Activated CD4-positive, alpha-beta T cell treated with anti-CD3 and anti-CD28 coated beads for 36 hours (primary cell): ENCODE measurements around the gene CBFA2T3. TPM values are rescaled to one million over a fixed set of nuclear protein-coding genes. Genes with fewer than 3 reads are reported as not detected.

ENCODE experiments used
- ATAC-seq: fragments of 200-7000 bp; cut with Tn5 transposase; one replicate; pipeline ENCODE4 v1.10.0; 2021; ENCODE audit warnings: mild to moderate bottlenecking, moderate library complexity
- CTCF ChIA-PET: fragments of 350-600 bp; sonication (Branson Sonifier 250); formaldehyde crosslinking; loops from one replicate; lab custom pipeline; 2021; ENCODE audit warnings: antibody characterized with exemption; lab: Charles Lee
- POLR2A ChIA-PET: fragments of 350-600 bp; sonication (Branson Sonifier 250); formaldehyde crosslinking; loops from one replicate; lab custom pipeline; 2021; ENCODE audit warnings: antibody characterized with exemption, inconsistent platforms; lab: Charles Lee
- DNase-seq: peaks from one replicate; pipeline ENCODE4 v3.0.0-alpha.2; 2020
- H3K27ac Mint-ChIP-seq: one replicate; pipeline ENCODE4 v1.8.0; 2021; ENCODE audit warnings: mixed read lengths
- H3K27me3 Mint-ChIP-seq: one replicate; pipeline ENCODE4 v1.8.0; 2021; ENCODE audit warnings: mixed read lengths
- H3K36me3 Mint-ChIP-seq: one replicate; pipeline ENCODE4 v1.8.0; 2021; ENCODE audit warnings: low read depth, mixed read lengths
- H3K4me1 Mint-ChIP-seq: one replicate; pipeline ENCODE4 v1.8.0; 2021; ENCODE audit warnings: mixed read lengths
- H3K4me3 Mint-ChIP-seq: one replicate; pipeline ENCODE4 v1.8.0; 2021; ENCODE audit warnings: mild to moderate bottlenecking, moderate library complexity, mixed read lengths
- H3K9me3 Mint-ChIP-seq: one replicate; pipeline ENCODE4 v1.8.0; 2021; ENCODE audit warnings: low read depth, mixed read lengths
- intact Hi-C, 2 experiments: fragments of 100-400 bp; cut with DNase I in 1 of 2; cut with micrococcal nuclease in 1 of 2; formaldehyde crosslinking; loops; one replicate each; pipeline versions ENCODE4 v1.14.2 to v1.15.1; 2022 to 2024; cut with DNase I, micrococcal nuclease
- total RNA-seq, 2 experiments: library from RNA; stranded (reverse); gene quantifications; one replicate each; pipeline ENCODE4 v1.2.3, GENCODE V29; 2021

Gene CBFA2T3
- total RNA-seq, 2 experiments from 2014 or later = 0.30 to 0.34 TPM

- no peak for ATAC-seq
- H3K4me3 Mint-ChIP-seq = no peak overlapping the region
- no peak overlapping the region for H3K27ac Mint-ChIP-seq
- ChIA-PET POLR2A (no interaction called here), CTCF (interaction anchor here (0.6 to 1.5 kb wide), 4 partner anchors 11 to 515 kb away, joined by 3 to 4 read pairs (median 3); no protein-coding TSS in a partner anchor)
- peaks cover 3% of the 10 kb centered on the region for H3K36me3 Mint-ChIP-seq
- H3K9me3 Mint-ChIP-seq = no peaks in the 10 kb centered on the region
- intact Hi-C loops = no loop called here
- DNase-seq = no peak
- H3K27me3 Mint-ChIP-seq = no peaks in the 10 kb centered on the region
- H3K4me1 Mint-ChIP-seq = no peaks in the 10 kb centered on the region
Observed at GRCh38 chr16:88843256-88843655, 133.8 kb downstream of the CBFA2T3 start.

GRCh38 chr16:88842806-88843205, 134.2 kb downstream of the CBFA2T3 start:
- ATAC-seq (no peak), DNase-seq (no peak)
- ChIA-PET POLR2A (no interaction called here), CTCF (interaction anchor here (1.1 kb wide), 1 partner anchor 30 kb away, joined by 4 read pairs; no protein-coding TSS in a partner anchor)
- Mint-ChIP-seq H3K4me1 (no peaks in the 10 kb centered on the region), H3K4me3 (no peak overlapping the region), H3K9me3 (no peaks in the 10 kb centered on the region), H3K27ac (no peak overlapping the region), H3K27me3 (no peaks in the 10 kb centered on the region), H3K36me3 (peaks cover 3% of the 10 kb centered on the region)
- intact Hi-C loops = no loop called here

GRCh38 chr16:88842308-88842756, 134.7 kb downstream of the CBFA2T3 start:
- Mint-ChIP-seq H3K4me3 (no peak overlapping the region), H3K4me1 (no peaks in the 10 kb centered on the region), H3K27ac (no peak overlapping the region), H3K9me3 (no peaks in the 10 kb centered on the region), H3K27me3 (no peaks in the 10 kb centered on the region), H3K36me3 (peaks cover 3% of the 10 kb centered on the region)
- ATAC-seq (no peak), DNase-seq (no peak)
- intact Hi-C loops = no loop called here
- CTCF ChIA-PET = interaction anchor here (1.1 kb wide), 1 partner anchor 30 kb away, joined by 4 read pairs; no protein-coding TSS in a partner anchor
- POLR2A ChIA-PET = no interaction called here

- POLR2A ChIA-PET = no interaction called here
- CTCF ChIA-PET = no interaction called here
- intact Hi-C loops = no loop called here
- no peaks in the 10 kb centered on the region for H3K27me3 Mint-ChIP-seq
- peaks cover 3% of the 10 kb centered on the region for H3K36me3 Mint-ChIP-seq
- DNase-seq = no peak
- H3K4me1 Mint-ChIP-seq = no peaks in the 10 kb centered on the region
- no peak overlapping the region for H3K27ac Mint-ChIP-seq
- no peak overlapping the region for H3K4me3 Mint-ChIP-seq
- H3K9me3 Mint-ChIP-seq = no peaks in the 10 kb centered on the region
- ATAC-seq = no peak
Observed at GRCh38 chr16:88841521-88842307, 135.3 kb downstream of the CBFA2T3 start.

GRCh38 chr16:88840600-88841215, 136.3 kb downstream of the CBFA2T3 start:
- peaks cover 3% of the 10 kb centered on the region for H3K36me3 Mint-ChIP-seq
- no peaks in the 10 kb centered on the region for H3K4me1 Mint-ChIP-seq
- no peaks in the 10 kb centered on the region for H3K9me3 Mint-ChIP-seq
- no peak overlapping the region for H3K27ac Mint-ChIP-seq
- no peaks in the 10 kb centered on the region for H3K27me3 Mint-ChIP-seq
- ChIA-PET CTCF (interaction anchor here (0.6 kb wide), 1 partner anchor 1135 kb away, joined by 3 read pairs; no protein-coding TSS in a partner anchor), POLR2A (no interaction called here)
- ATAC-seq = no peak
- H3K4me3 Mint-ChIP-seq = no peak overlapping the region
- DNase-seq = no peak
- intact Hi-C loops = no loop called here

GRCh38 chr16:88839745-88840599, 137.0 kb downstream of the CBFA2T3 start:
- H3K4me3 Mint-ChIP-seq = no peak overlapping the region
- H3K4me1 Mint-ChIP-seq = no peaks in the 10 kb centered on the region
- ATAC-seq (no peak), DNase-seq (no peak)
- peaks cover 3% of the 10 kb centered on the region for H3K36me3 Mint-ChIP-seq
- H3K27ac Mint-ChIP-seq = no peak overlapping the region
- no peaks in the 10 kb centered on the region for H3K27me3 Mint-ChIP-seq
- CTCF ChIA-PET = interaction anchor here (0.6 kb wide), 1 partner anchor 1136 kb away, joined by 3 read pairs; no protein-coding TSS in a partner anchor
- intact Hi-C loops = no loop called here
- H3K9me3 Mint-ChIP-seq = no peaks in the 10 kb centered on the region
- POLR2A ChIA-PET = no interaction called here

- ChIA-PET POLR2A (no interaction called here), CTCF (no interaction called here)
- DNase-seq = no peak
- no peaks in the 10 kb centered on the region for H3K9me3 Mint-ChIP-seq
- H3K36me3 Mint-ChIP-seq = peaks cover 3% of the 10 kb centered on the region
- ATAC-seq = no peak
- H3K27me3 Mint-ChIP-seq = no peaks in the 10 kb centered on the region
- H3K4me1 Mint-ChIP-seq = no peaks in the 10 kb centered on the region
- no peak overlapping the region for H3K4me3 Mint-ChIP-seq
- intact Hi-C loops = no loop called here
- no peak overlapping the region for H3K27ac Mint-ChIP-seq
Observed at GRCh38 chr16:88839026-88839529, 137.9 kb downstream of the CBFA2T3 start.

- no peaks in the 10 kb centered on the region for H3K27me3 Mint-ChIP-seq
- POLR2A ChIA-PET = no interaction called here
Observed at GRCh38 chr16:88838566-88838965, 138.4 kb downstream of the CBFA2T3 start.

GRCh38 chr16:88837806-88838205, 139.2 kb downstream of the CBFA2T3 start:
- H3K4me1 Mint-ChIP-seq = no peaks in the 10 kb centered on the region
- no peaks in the 10 kb centered on the region for H3K27me3 Mint-ChIP-seq
- DNase-seq (no peak), ATAC-seq (no peak)
- CTCF ChIA-PET = no interaction called here
- H3K36me3 Mint-ChIP-seq = peaks cover 3% of the 10 kb centered on the region
- no peak overlapping the region for H3K27ac Mint-ChIP-seq
- POLR2A ChIA-PET = no interaction called here
- intact Hi-C loops = no loop called here
- no peak overlapping the region for H3K4me3 Mint-ChIP-seq
- H3K9me3 Mint-ChIP-seq = no peaks in the 10 kb centered on the region

More at GRCh38 chr16:88838566-88838965, 138.4 kb downstream of the CBFA2T3 start:
- ATAC-seq = no peak
- no peaks in the 10 kb centered on the region for H3K4me1 Mint-ChIP-seq
- intact Hi-C loops = no loop called here
- no peak for DNase-seq
- H3K9me3 Mint-ChIP-seq = no peaks in the 10 kb centered on the region
- H3K27ac Mint-ChIP-seq = no peak overlapping the region
- no peak overlapping the region for H3K4me3 Mint-ChIP-seq
- CTCF ChIA-PET = no interaction called here
- peaks cover 3% of the 10 kb centered on the region for H3K36me3 Mint-ChIP-seq

GRCh38 chr16:88836791-88837190, 140.2 kb downstream of the CBFA2T3 start:
- H3K27me3 Mint-ChIP-seq = no peaks in the 10 kb centered on the region

GRCh38 chr16:88835818-88836217, 141.2 kb downstream of the CBFA2T3 start:
- no peaks in the 10 kb centered on the region for H3K4me1 Mint-ChIP-seq
- CTCF ChIA-PET = no interaction called here
- intact Hi-C loops = no loop called here
- H3K27me3 Mint-ChIP-seq = no peaks in the 10 kb centered on the region
- DNase-seq (no peak), ATAC-seq (no peak)
- POLR2A ChIA-PET = no interaction called here
- H3K36me3 Mint-ChIP-seq = peaks cover 3% of the 10 kb centered on the region
- no peak overlapping the region for H3K4me3 Mint-ChIP-seq
- H3K27ac Mint-ChIP-seq = no peak overlapping the region
- no peaks in the 10 kb centered on the region for H3K9me3 Mint-ChIP-seq

More at GRCh38 chr16:88836791-88837190, 140.2 kb downstream of the CBFA2T3 start:
- Mint-ChIP-seq H3K27ac (no peak overlapping the region), H3K9me3 (no peaks in the 10 kb centered on the region), H3K4me3 (no peak overlapping the region), H3K4me1 (no peaks in the 10 kb centered on the region), H3K36me3 (peaks cover 3% of the 10 kb centered on the region)
- intact Hi-C loops = no loop called here
- ATAC-seq (no peak), DNase-seq (no peak)
- ChIA-PET POLR2A (interaction anchor here (0.6 kb wide), 1 partner anchor 54 kb away, joined by 7 read pairs; no protein-coding TSS in a partner anchor), CTCF (interaction anchor here (0.8 kb wide), 1 partner anchor 232 kb away, joined by 5 read pairs; no protein-coding TSS in a partner anchor)
